HAP-1 (cell line): ENCODE measurements around the gene PLEKHH3.
"Not testable (repeated sequence)": the region's sequence is repeated elsewhere in the genome, so short reads cannot be mapped to it uniquely, and the experiment has no call there.

ENCODE experiments used
- DNase-seq, 2 experiments: peaks; one replicate each; pipeline ENCODE4 v3.0.0-alpha.2; 2016 to 2020; ENCODE audit warnings: low spot score in 2 of 2
- H3K27me3 ChIP-seq: fragments of 250-450 bp; sonication (Bioruptor Pico); 2 replicates; pipeline ENCODE4 v1.5.1; 2020; ENCODE audit warnings: low read depth, mild to moderate bottlenecking, moderate library complexity
- H3K36me3 ChIP-seq: fragments of 250-450 bp; sonication (Bioruptor Pico); replicated peaks from 2 replicates; pipeline ENCODE4 v1.5.1; 2020; ENCODE audit warnings: mild to moderate bottlenecking
- H3K4me1 ChIP-seq: fragments of 250-450 bp; sonication (Bioruptor Pico); 2 replicates; pipeline ENCODE4 v1.5.1; 2020; ENCODE audit warnings: mild to moderate bottlenecking
- H3K4me3 ChIP-seq: fragments of 250-450 bp; sonication (Bioruptor Pico); 2 replicates; pipeline ENCODE4 v1.5.1; 2020; ENCODE audit warnings: mild to moderate bottlenecking, moderate library complexity
- H3K9me3 ChIP-seq: fragments of 250-450 bp; sonication (Bioruptor Pico); 2 replicates; pipeline ENCODE4 v1.5.1; 2020; ENCODE audit warnings: mild to moderate bottlenecking, moderate library complexity
- in situ Hi-C: fragments of 300-500 bp; cut with MboI; formaldehyde crosslinking; loops from 3 replicates; pipeline ENCODE4 v1.14.3; 2020; ENCODE audit warnings: low sequenced_read_pairs, inconsistent platforms, mixed read lengths

The PLEKHH3 gene

GRCh38 chr17:42621987-42622386 is 54.8 kb downstream of the PLEKHH3 start:
- H3K4me1 ChIP-seq, H3K4me3 ChIP-seq, DNase-seq, in situ Hi-C loops, H3K27me3 ChIP-seq, H3K9me3 ChIP-seq, H3K36me3 ChIP-seq: not testable (repeated sequence)

GRCh38 chr17:42618442-42619150 is 58.2 kb downstream of the PLEKHH3 start:
- Histone ChIP-seq H3K4me1 (no peaks in the 10 kb centered on the region), H3K36me3 (peaks cover 17% of the 10 kb centered on the region), H3K27me3 (no peaks in the 10 kb centered on the region), H3K9me3 (no peaks in the 10 kb centered on the region), H3K4me3 (no peak overlapping the region)
- in situ Hi-C loops: no loop called here
- no peak for DNase-seq

DNA sequence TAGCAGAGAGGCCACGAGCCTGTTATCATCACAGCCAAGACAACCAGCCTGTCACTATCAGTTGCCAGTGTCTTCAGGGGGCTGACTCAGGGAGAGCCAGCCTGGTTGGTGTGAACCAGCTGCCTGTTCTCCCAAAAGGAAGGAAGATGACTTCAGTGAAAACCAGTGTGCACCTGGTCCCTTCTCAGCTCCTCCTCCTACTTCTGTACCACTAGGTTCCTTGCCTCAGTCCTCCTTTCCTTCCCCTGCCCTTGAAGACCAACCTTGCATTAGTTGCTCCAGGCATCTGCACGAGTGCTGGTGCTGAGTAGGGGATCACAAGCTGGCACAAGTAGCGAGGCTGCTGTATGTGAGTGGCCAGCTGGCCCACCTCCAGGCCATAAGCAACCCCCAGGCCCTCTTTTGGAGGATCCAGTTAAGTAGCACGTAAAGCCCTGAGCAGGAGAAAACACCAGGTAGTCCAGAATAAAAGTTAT is 58.8 kb downstream of the PLEKHH3 start:
- in situ Hi-C loops: no loop called here
- H3K27me3 ChIP-seq: no peaks in the 10 kb centered on the region
- H3K4me1 ChIP-seq: no peaks in the 10 kb centered on the region
- DNase-seq: no peak
- no peak overlapping the region for H3K4me3 ChIP-seq
- H3K9me3 ChIP-seq: no peaks in the 10 kb centered on the region
- H3K36me3 ChIP-seq: peaks cover 23% of the 10 kb centered on the region
